Heart left ventricle (tissue), 13 donors: ENCODE data around the gene KRT75.

Source experiments
- POLR2A ChIP-seq, 2 donors: fragments of 450-650 bp; IDR thresholded peaks; one replicate each; pipeline ENCODE4 v1.6.1; 2017; ENCODE audit warnings: antibody characterized with exemption in 2 of 2, mild to moderate bottlenecking in 2 of 2, moderate library complexity in 2 of 2
- TF ChIP-seq, protein P1 (sequence below), 12 donors: fragments of 200-600 bp; sonication (generic) in 4 of 12; IDR thresholded peaks; one replicate each; pipeline versions ENCODE4 v1.5.0 to v1.8.0; 2018 to 2022; ENCODE audit warnings: antibody characterized with exemption in 12 of 12, mild to moderate bottlenecking in 5 of 12
- donor health status: ischemic (EF 13 %, LVEDD 7.1; RV severe dilation, severe dysfunction).
- donor health status: DM: no; HTN: yes; CAD: no.
- donor health status: DM: no; HTN: no; CAD: no.
- donor health status: ischemic (EF 25% LVEDD 6.9; RV normal size, moderate dysfunction).
- donor health status: ischemic (EF 25% LVEDD 5.7; RV mildly dilated, moderate dysfunction).
- donor health status: ischemic (EF 35%, LVEDD 5.7; RV mildly dilated, moderate dysfunction).
- donor health status: nonischemic (EF 11% LVEDD 7.7; RV severe dilation, severe dysfunction).
- donor health status: DM: yes; HTN: yes; CAD: no.
- donor health status: PGD.
- donor health status: ischemic (EF 29% LVEDD 5.4; RV normal size, mild dysfunction).
- donor health status: nonischemic (EF 23%, LVEDD 6.1; RV moderate dilation, normal function).

DNA sequence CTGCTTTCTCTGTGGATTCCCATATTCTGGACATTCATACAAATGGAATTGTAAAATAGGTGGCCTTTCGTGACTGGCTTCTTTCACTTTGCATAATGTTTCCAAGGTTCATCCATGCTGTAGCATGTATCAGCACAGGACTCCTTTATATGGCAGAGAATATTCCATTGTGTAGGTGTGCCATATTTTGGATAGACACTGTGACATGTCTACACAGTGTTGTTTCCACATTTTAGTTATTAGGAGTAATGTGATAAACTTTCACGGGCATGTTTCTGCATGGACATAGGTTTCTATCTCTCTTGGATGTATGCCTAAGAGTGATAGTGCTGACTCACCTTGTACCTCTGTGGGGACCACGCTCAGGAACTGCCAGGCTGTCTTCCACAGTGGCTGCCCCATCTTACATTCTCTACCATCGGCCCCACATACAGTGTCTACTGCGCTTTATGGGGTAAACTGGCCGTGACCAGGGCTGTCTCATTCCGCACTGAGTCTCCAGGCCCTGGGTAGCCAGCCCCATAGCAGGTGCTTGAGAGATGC lies 41.6 kb downstream of the KRT75 start:
- TF ChIP-seq, protein P1, sequence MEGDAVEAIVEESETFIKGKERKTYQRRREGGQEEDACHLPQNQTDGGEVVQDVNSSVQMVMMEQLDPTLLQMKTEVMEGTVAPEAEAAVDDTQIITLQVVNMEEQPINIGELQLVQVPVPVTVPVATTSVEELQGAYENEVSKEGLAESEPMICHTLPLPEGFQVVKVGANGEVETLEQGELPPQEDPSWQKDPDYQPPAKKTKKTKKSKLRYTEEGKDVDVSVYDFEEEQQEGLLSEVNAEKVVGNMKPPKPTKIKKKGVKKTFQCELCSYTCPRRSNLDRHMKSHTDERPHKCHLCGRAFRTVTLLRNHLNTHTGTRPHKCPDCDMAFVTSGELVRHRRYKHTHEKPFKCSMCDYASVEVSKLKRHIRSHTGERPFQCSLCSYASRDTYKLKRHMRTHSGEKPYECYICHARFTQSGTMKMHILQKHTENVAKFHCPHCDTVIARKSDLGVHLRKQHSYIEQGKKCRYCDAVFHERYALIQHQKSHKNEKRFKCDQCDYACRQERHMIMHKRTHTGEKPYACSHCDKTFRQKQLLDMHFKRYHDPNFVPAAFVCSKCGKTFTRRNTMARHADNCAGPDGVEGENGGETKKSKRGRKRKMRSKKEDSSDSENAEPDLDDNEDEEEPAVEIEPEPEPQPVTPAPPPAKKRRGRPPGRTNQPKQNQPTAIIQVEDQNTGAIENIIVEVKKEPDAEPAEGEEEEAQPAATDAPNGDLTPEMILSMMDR (IDR thresholded peaks at IDR 0.05), result no peak
- no peak for TF ChIP-seq POLR2A (IDR thresholded peaks at IDR 0.05)
